VCaP (cell line): ENCODE measurements around the gene MYD88.

Source experiments
- H3K27ac ChIP-seq: fragments of 450-650 bp; 2 replicates; pipeline ENCODE4 v1.5.1; 2017
- CTCF ChIP-seq: fragments of 450-650 bp; conservative IDR thresholded peaks from 2 replicates; pipeline ENCODE4 v1.5.1; 2017; ENCODE audit warnings: mild to moderate bottlenecking, moderate library complexity

Gene MYD88

DNA sequence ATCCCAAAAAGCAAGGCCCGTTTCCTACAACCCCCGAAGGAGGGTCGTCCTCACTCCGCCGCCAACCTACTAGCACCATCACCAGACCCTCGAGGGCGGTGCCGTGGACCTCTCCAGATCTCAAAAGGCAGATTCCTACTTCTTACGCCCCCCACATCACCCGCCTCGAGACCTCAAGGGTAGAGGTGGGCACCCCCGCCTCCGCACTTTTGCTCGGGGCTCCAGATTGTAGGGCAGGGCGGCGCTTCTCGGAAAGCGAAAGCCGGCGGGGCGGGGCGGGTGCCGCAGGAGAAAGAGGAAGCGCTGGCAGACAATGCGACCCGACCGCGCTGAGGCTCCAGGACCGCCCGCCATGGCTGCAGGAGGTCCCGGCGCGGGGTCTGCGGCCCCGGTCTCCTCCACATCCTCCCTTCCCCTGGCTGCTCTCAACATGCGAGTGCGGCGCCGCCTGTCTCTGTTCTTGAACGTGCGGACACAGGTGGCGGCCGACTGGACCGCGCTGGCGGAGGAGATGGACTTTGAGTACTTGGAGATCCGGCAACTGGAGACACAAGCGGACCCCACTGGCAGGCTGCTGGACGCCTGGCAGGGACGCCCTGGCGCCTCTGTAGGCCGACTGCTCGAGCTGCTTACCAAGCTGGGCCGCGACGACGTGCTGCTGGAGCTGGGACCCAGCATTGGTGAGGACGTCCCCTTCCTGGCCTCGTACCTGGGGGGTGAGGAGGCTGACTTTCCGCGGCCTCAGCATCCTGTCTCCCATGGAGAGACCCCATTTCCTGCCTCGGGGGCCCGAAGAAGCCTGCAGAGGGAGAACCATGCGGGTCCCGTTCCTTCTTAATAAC is at the start of gene MYD88:
TSS of gene MYD88 (plus strand) at position 313 of the 842 bp plus-strand sequence. CDS start at position 353, 40 bp downstream.
- peak within 1 kb of the TSS; percentile 86 for H3K27ac ChIP-seq
- peak; percentile 17 for TF ChIP-seq CTCF

- H3K27ac ChIP-seq, result no peak overlapping the region
- no peak for TF ChIP-seq CTCF
These were observed 49.3 kb upstream of the MYD88 start for GRCh38 chr3:38089163-38089562.

DNA sequence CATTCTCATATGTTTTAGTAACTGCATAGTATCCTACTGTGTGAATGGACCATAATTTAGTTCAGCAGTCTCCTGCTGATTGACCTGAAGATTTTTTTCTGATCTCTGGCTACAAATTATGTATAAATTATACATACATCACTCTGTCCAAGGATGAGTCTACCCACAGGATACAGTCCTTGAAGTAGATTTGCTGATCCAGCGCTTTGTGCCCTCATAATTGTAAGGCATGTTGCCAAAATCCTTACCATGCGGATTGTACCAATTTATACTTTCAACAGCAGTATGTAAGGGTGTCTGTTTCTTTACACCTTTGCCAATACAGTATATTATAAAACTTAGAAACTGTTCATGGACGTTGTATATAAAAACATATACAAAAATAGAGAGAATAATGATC is 48.0 kb upstream of the MYD88 start:
- H3K27ac ChIP-seq, result no peak overlapping the region
- no peak for TF ChIP-seq CTCF

DNA sequence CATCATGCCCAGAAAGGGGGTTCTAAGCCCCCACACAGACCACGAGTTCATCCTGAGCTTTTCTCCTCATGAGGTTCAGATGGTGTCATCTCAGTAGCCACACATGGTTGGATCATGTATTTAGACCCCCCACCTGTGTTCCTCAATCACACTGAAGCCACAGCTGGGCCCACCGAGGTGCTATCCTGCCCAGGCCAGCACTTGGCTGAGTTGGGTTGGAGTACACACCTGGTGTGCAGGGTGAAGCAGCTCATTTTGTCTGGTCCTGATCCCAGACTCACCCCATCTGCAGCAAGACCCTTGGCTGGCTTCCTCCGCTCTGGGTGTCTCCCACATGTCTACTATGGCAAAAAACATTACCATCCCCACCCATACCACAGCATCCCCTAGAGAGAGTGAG is 43.5 kb upstream of the MYD88 start:
- no peak for TF ChIP-seq CTCF
- H3K27ac ChIP-seq, result no peak overlapping the region

- no peak for TF ChIP-seq CTCF
- no peak overlapping the region for H3K27ac ChIP-seq
These were observed 42.6 kb upstream of the MYD88 start for GRCh38 chr3:38095669-38096483.

DNA sequence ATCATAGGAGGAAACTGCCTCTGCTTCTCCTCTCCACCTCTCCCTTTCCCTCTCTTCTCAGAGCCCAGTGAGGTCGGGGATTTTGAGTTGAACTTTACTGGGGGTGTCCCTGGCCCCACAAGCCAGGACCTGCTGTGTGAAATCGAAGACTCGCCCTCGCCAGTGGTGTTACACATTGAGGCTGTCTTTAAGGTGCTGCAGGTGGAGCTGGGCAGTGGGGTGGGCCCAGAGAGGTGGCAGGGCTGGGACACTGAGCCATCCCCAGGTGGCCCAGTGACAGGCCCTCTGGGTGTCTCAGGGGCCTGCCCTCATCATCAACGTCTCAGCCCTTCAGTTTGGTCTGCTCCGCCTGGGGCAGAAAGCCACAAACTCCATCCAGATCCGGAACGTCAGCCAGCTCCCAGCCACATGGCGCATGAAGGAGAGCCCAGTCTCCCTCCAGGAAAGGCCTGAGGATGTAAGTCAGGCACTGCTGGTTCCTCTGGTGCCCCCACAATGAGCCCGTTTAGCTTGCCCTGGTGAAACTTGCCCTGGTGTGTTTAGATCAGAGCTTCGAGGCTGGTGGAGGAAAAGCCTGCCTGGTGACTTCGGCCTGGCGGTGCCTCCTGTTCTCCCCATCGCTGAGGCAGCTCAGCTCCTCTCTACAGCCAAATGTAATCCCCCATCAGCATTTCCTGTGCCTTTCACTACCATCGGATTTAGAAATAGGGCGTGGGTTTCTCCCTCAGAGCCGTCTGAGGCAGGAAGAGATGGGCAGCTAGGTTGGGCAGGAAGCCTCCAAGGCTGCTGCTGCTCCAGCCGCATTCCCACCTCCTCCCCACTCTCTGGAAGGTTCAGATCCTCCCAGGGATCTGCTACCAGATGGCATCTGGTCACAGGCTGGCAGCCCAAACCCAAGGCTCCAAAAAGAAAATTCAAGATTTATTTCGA is 40.8 kb upstream of the MYD88 start:
- TF ChIP-seq CTCF, result no peak
- H3K27ac ChIP-seq, result no peak overlapping the region
